Measurements from ENCODE around the gene HNRNPC. TPM values are rescaled to one million over a fixed set of nuclear protein-coding genes. Genes with fewer than 3 reads are reported as not detected.

The HNRNPC gene
- total RNA-seq, 2 experiments from 2014 or later, result 897 to 1,000 TPM

GRCh38 chr14:21220874-21221477 is 48.3 kb downstream of the HNRNPC start:
- ChIA-PET CTCF (ENCODE audit: unreplicated experiment) (no interaction called here), POLR2A (interaction anchor here (0.8 to 1.1 kb wide), 2 partner anchors 35 to 177 kb away, joined by 6 read pairs; no protein-coding TSS in a partner anchor)
- no peaks in the 10 kb centered on the region for H3K4me1 ChIP-seq (ENCODE audit: insufficient read depth, low read length, poor library complexity, severe bottlenecking)
- H3K79me2 ChIP-seq (ENCODE audit: insufficient read depth, low read depth, low read length), result peaks cover 100% of the 10 kb centered on the region
- no peaks in the 10 kb centered on the region for H3K9me2 ChIP-seq (ENCODE audit: insufficient read depth, low read length)
- TF ChIP-seq CTCF (conservative IDR thresholded peaks at IDR 0.05; ENCODE audit: low read length), result no peak
- TF ChIP-seq EZH2phosphoT487 (IDR thresholded peaks at IDR 0.05; ENCODE audit: borderline replicate concordance, low read depth, low read length), result no peak
- BruUV-seq (replicated peaks), result no TSS peak
- intact Hi-C loops (cut with micrococcal nuclease; ENCODE audit: unreplicated experiment), result no loop called here
- H3K27ac ChIP-seq (ENCODE audit: low read depth, low read length, poor library complexity, severe bottlenecking), result no peak overlapping the region
- DNase-seq (ENCODE audit: low spot score), result no peak
- no peak overlapping the region for H3K4me3 ChIP-seq (ENCODE audit: low read depth, low read length, poor library complexity, severe bottlenecking)
- H3K36me3 ChIP-seq (ENCODE audit: insufficient read depth, low read length), result peaks cover 100% of the 10 kb centered on the region
- no peak overlapping the region for H3K4me2 ChIP-seq (ENCODE audit: low read length)
- peaks cover 70% of the 10 kb centered on the region for H4K20me1 ChIP-seq (ENCODE audit: insufficient read depth, low read length)
- no peak overlapping the region for H2AFZ ChIP-seq (ENCODE audit: low read length)
- H3K9me3 ChIP-seq (ENCODE audit: low read length), result no peaks in the 10 kb centered on the region

GRCh38 chr14:21219561-21220111 is 49.6 kb downstream of the HNRNPC start:
- Histone ChIP-seq H3K9me3 (ENCODE audit: low read length) (no peaks in the 10 kb centered on the region), H2AFZ (ENCODE audit: low read length) (no peak overlapping the region), H3K4me1 (ENCODE audit: insufficient read depth, low read length, poor library complexity, severe bottlenecking) (no peaks in the 10 kb centered on the region), H3K27ac (ENCODE audit: low read depth, low read length, poor library complexity, severe bottlenecking) (no peak overlapping the region), H3K36me3 (ENCODE audit: insufficient read depth, low read length) (peaks cover 100% of the 10 kb centered on the region), H3K4me2 (ENCODE audit: low read length) (no peak overlapping the region), H3K79me2 (ENCODE audit: insufficient read depth, low read depth, low read length) (peaks cover 100% of the 10 kb centered on the region), H3K4me3 (ENCODE audit: low read depth, low read length, poor library complexity, severe bottlenecking) (no peak overlapping the region), H4K20me1 (ENCODE audit: insufficient read depth, low read length) (peaks cover 69% of the 10 kb centered on the region), H3K9me2 (ENCODE audit: insufficient read depth, low read length) (no peaks in the 10 kb centered on the region)
- CTCF ChIA-PET (ENCODE audit: unreplicated experiment), result no interaction called here
- DNase-seq (ENCODE audit: low spot score), result no peak
- TF ChIP-seq CTCF (conservative IDR thresholded peaks at IDR 0.05; ENCODE audit: low read length) (no peak), EZH2phosphoT487 (IDR thresholded peaks at IDR 0.05; ENCODE audit: borderline replicate concordance, low read depth, low read length) (no peak)
- TSS peak; percentile 16 for BruUV-seq (replicated peaks)
- intact Hi-C loops (cut with micrococcal nuclease; ENCODE audit: unreplicated experiment), result no loop called here
- POLR2A ChIA-PET, result interaction anchor here (0.6 to 1.0 kb wide), 3 partner anchors 12 to 204 kb away, joined by 3 read pairs; no protein-coding TSS in a partner anchor

- H3K36me3 ChIP-seq (ENCODE audit: insufficient read depth, low read length), result peaks cover 100% of the 10 kb centered on the region
- no peaks in the 10 kb centered on the region for H3K4me1 ChIP-seq (ENCODE audit: insufficient read depth, low read length, poor library complexity, severe bottlenecking)
- TF ChIP-seq EZH2phosphoT487 (IDR thresholded peaks at IDR 0.05; ENCODE audit: borderline replicate concordance, low read depth, low read length) (no peak), CTCF (conservative IDR thresholded peaks at IDR 0.05; ENCODE audit: low read length) (no peak)
- no peak overlapping the region for H3K27ac ChIP-seq (ENCODE audit: low read depth, low read length, poor library complexity, severe bottlenecking)
- peaks cover 69% of the 10 kb centered on the region for H4K20me1 ChIP-seq (ENCODE audit: insufficient read depth, low read length)
- no peaks in the 10 kb centered on the region for H3K9me3 ChIP-seq (ENCODE audit: low read length)
- H2AFZ ChIP-seq (ENCODE audit: low read length), result no peak overlapping the region
- no peak overlapping the region for H3K4me3 ChIP-seq (ENCODE audit: low read depth, low read length, poor library complexity, severe bottlenecking)
- no TSS peak for BruUV-seq (replicated peaks)
- ChIA-PET CTCF (ENCODE audit: unreplicated experiment) (no interaction called here), POLR2A (no interaction called here)
- H3K79me2 ChIP-seq (ENCODE audit: insufficient read depth, low read depth, low read length), result peaks cover 100% of the 10 kb centered on the region
- no peak for DNase-seq (ENCODE audit: low spot score)
- intact Hi-C loops (cut with micrococcal nuclease; ENCODE audit: unreplicated experiment), result no loop called here
- H3K9me2 ChIP-seq (ENCODE audit: insufficient read depth, low read length), result no peaks in the 10 kb centered on the region
- no peak overlapping the region for H3K4me2 ChIP-seq (ENCODE audit: low read length)
Observed at GRCh38 chr14:21219120-21219519, 50.1 kb downstream of the HNRNPC start.

Data from OCI-LY7 (cell line).